GM23338 (cell line): ENCODE results near the gene AGRN. TPM values are rescaled to one million over a fixed set of nuclear protein-coding genes. Genes with fewer than 3 reads are reported as not detected.

ENCODE experiments used
- ATAC-seq: fragments of 200-7000 bp; cut with Tn5 transposase; 3 replicates; pipeline ENCODE4 v1.9.1; 2020
- DNase-seq: peaks from one replicate; pipeline ENCODE4 v3.0.0-alpha.2; 2015; ENCODE audit warnings: low spot score
- H2AFZ ChIP-seq: fragments of 200-600 bp; sonication (generic); 2 replicates; pipeline ENCODE4 v1.8.0; 2016; ENCODE audit warnings: antibody characterized with exemption, mild to moderate bottlenecking, moderate library complexity
- H3F3A ChIP-seq: fragments of 200-600 bp; sonication (generic); replicated peaks from 2 replicates; pipeline ENCODE4 v1.8.0; 2017; ENCODE audit warnings: antibody characterized with exemption, mixed run types, low read depth
- H3K27ac ChIP-seq: fragments of 200-600 bp; sonication (generic); 2 replicates; pipeline ENCODE4 v1.6.1; 2016; ENCODE audit warnings: low read depth
- H3K27me3 ChIP-seq: fragments of 200-600 bp; sonication (generic); 2 replicates; pipeline ENCODE4 v1.8.0; 2016; ENCODE audit warnings: mild to moderate bottlenecking, mixed run types, moderate library complexity; ENCODE audit not compliant: insufficient read depth
- H3K36me3 ChIP-seq: fragments of 200-600 bp; sonication (generic); 2 replicates; pipeline ENCODE4 v1.8.0; 2016; ENCODE audit warnings: mild to moderate bottlenecking; ENCODE audit not compliant: insufficient read depth
- H3K4me1 ChIP-seq: fragments of 200-600 bp; sonication (generic); 2 replicates; pipeline ENCODE4 v1.8.0; 2016; ENCODE audit warnings: mild to moderate bottlenecking, moderate library complexity; ENCODE audit not compliant: insufficient read depth
- H3K4me2 ChIP-seq: fragments of 200-600 bp; sonication (generic); 2 replicates; pipeline ENCODE4 v1.7.1; 2017; ENCODE audit warnings: mixed run types
- H3K4me3 ChIP-seq: fragments of 200-600 bp; sonication (generic); 2 replicates; pipeline ENCODE4 v1.6.1; 2016; ENCODE audit warnings: mixed run types
- H3K79me2 ChIP-seq: fragments of 200-600 bp; sonication (generic); replicated peaks from 2 replicates; pipeline ENCODE4 v1.8.0; 2017; ENCODE audit warnings: mild to moderate bottlenecking; ENCODE audit not compliant: insufficient read depth
- H3K9me2 ChIP-seq: fragments of 200-600 bp; sonication (generic); 2 replicates; pipeline ENCODE4 v1.8.0; 2017; ENCODE audit not compliant: insufficient read depth
- H4K20me1 ChIP-seq: fragments of 200-600 bp; sonication (generic); replicated peaks from 2 replicates; pipeline ENCODE4 v1.8.0; 2017; ENCODE audit warnings: mild to moderate bottlenecking; ENCODE audit not compliant: insufficient read depth
- H3K27ac Mint-ChIP-seq: 2 replicates; pipeline ENCODE4 v1.8.0; 2020; ENCODE audit warnings: inconsistent platforms, mild to moderate bottlenecking, moderate library complexity, mixed read lengths
- H3K27me3 Mint-ChIP-seq: 3 replicates; pipeline ENCODE4 v1.8.0; 2022; ENCODE audit warnings: low read depth, mild to moderate bottlenecking, moderate library complexity, mixed read lengths, inconsistent platforms; ENCODE audit not compliant: insufficient read depth, poor library complexity
- H3K36me3 Mint-ChIP-seq: 3 replicates; pipeline ENCODE4 v1.8.0; 2021; ENCODE audit warnings: low read depth, mild to moderate bottlenecking, inconsistent platforms, moderate library complexity, mixed read lengths
- H3K4me1 Mint-ChIP-seq: 3 replicates; pipeline ENCODE4 v1.8.0; 2020; ENCODE audit warnings: mild to moderate bottlenecking, inconsistent platforms, mixed read lengths
- H3K4me3 Mint-ChIP-seq: 3 replicates; pipeline ENCODE4 v1.8.0; 2021; ENCODE audit warnings: moderate library complexity, mild to moderate bottlenecking, inconsistent platforms, mixed read lengths
- H3K9me3 Mint-ChIP-seq: 3 replicates; pipeline ENCODE4 v1.8.0; 2020; ENCODE audit warnings: moderate library complexity, mild to moderate bottlenecking, inconsistent platforms, mixed read lengths
- CREB1 ChIP-seq: fragments of 250-450 bp; sonication (Bioruptor Pico); IDR thresholded peaks from 2 replicates; pipeline ENCODE4 v1.5.0; 2020; ENCODE audit warnings: low read depth, mild to moderate bottlenecking, moderate library complexity
- EZH2 ChIP-seq: fragments of 200-600 bp; sonication (generic); IDR thresholded peaks from one replicate; pipeline ENCODE4 v1.8.0; 2017; ENCODE audit warnings: antibody characterized with exemption, mild to moderate bottlenecking, low read depth; ENCODE audit not compliant: unreplicated experiment
- EZH2phosphoT487 ChIP-seq: fragments of 200-600 bp; sonication (generic); IDR thresholded peaks from one replicate; pipeline ENCODE4 v1.8.1; 2018; ENCODE audit warnings: antibody characterized with exemption; ENCODE audit not compliant: unreplicated experiment
- JUNB ChIP-seq: IDR thresholded peaks from one replicate; pipeline ENCODE4 v1.6.1; 2016; ENCODE audit warnings: antibody characterized with exemption; ENCODE audit not compliant: unreplicated experiment
- NANOG ChIP-seq: IDR thresholded peaks from 2 replicates; pipeline ENCODE4 v1.6.1; 2016; ENCODE audit warnings: antibody characterized with exemption, borderline replicate concordance
- POLR2AphosphoS5 ChIP-seq: IDR thresholded peaks from 2 replicates; pipeline ENCODE4 v1.6.1; 2016; ENCODE audit warnings: antibody characterized with exemption, low read depth
- STAT1 ChIP-seq: IDR thresholded peaks from one replicate; pipeline ENCODE4 v1.6.1; 2016; ENCODE audit warnings: antibody characterized with exemption; ENCODE audit not compliant: unreplicated experiment
- ZNF114 ChIP-seq: fragments of 250-450 bp; sonication (Bioruptor Pico); IDR thresholded peaks from 2 replicates; pipeline ENCODE4 v1.5.0; 2020; ENCODE audit warnings: mild to moderate bottlenecking, moderate library complexity
- ZNF331 ChIP-seq: fragments of 250-450 bp; sonication (Bioruptor Pico); IDR thresholded peaks from 2 replicates; pipeline ENCODE4 v1.5.0; 2020; ENCODE audit warnings: low read depth, mild to moderate bottlenecking, moderate library complexity
- long read RNA-seq: library from polyadenylated mRNA; unstranded; transcript quantifications from one replicate; pipeline ENCODE4 v2.0.0, GENCODE V29; 2020; ENCODE audit not compliant: unreplicated experiment
- polyA plus RNA-seq: library from polyadenylated mRNA; unstranded; fragments of >200 nt; fragmentation: Nextera tagmentation; extraction: Ambion mirVana; gene quantifications from 2 replicates; pipeline ENCODE4 v1.2.1, GENCODE V29; 2016
- total RNA-seq: library from RNA; depleted of rRNA; stranded (reverse); fragments of >200 nt; shearing (Covaris generic); gene quantifications from 2 replicates; pipeline ENCODE4 v1.2.3, GENCODE V29; 2014; rRNA removed
- TF ChIP-seq, protein P1 (sequence below): IDR thresholded peaks from 2 replicates; pipeline ENCODE4 v1.6.1; 2016; ENCODE audit warnings: antibody characterized with exemption
- TF ChIP-seq, protein P2 (sequence below): fragments of 250-450 bp; sonication (Bioruptor Pico); IDR thresholded peaks from 2 replicates; pipeline ENCODE4 v1.5.0; 2020; ENCODE audit warnings: mild to moderate bottlenecking, moderate library complexity
- TF ChIP-seq, protein P3 (sequence below), 2 experiments: fragments of 200-600 bp in 1 of 2; sonication (generic) in 1 of 2; conservative IDR thresholded peaks; 2 replicates each; pipeline versions ENCODE4 v1.5.1 to v1.6.1; 2016 to 2017; ENCODE audit warnings: antibody characterized with exemption in 2 of 2, low read depth in 2 of 2, mild to moderate bottlenecking in 2 of 2, moderate library complexity in 1 of 2
- TF ChIP-seq, protein P4 (sequence below): IDR thresholded peaks from one replicate; pipeline ENCODE4 v1.6.1; 2018; ENCODE audit warnings: antibody characterized with exemption; ENCODE audit not compliant: unreplicated experiment

AGRN gene
- total RNA-seq (144 and 185 TPM in 2 replicates), polyA plus RNA-seq (12.3 and 13.2 TPM in 2 replicates)
- long read RNA-seq, partial matches to known transcripts: 2 of 3 reads
- long read RNA-seq, other reads (novel, unspliced or antisense): 1 of 3 reads

- Histone ChIP-seq H3K4me2 (peak within 1 kb of the TSS; percentile 94), H2AFZ (no peak within 1 kb of the TSS; the same call in 1 of the 2 replicates), H3K27ac (no peak within 1 kb of the TSS), H3K4me1 (peaks cover 33% of the 10 kb centered on the region), H3K27me3 (peaks cover 2% of the 10 kb centered on the region; the same call in 1 of the 2 replicates), H3K79me2 (0 out of 2 replicates have a peak, but pooled peaks cover 5% of the 10 kb centered on the region), H3K36me3 (no peaks in the 10 kb centered on the region), H3K4me3 (peak within 1 kb of the TSS; percentile 68), H3F3A (no peaks in the 10 kb centered on the region), H4K20me1 (0 out of 2 replicates have a peak, but pooled peaks cover 4% of the 10 kb centered on the region), H3K9me2 (no peaks in the 10 kb centered on the region)
- Mint-ChIP-seq H3K9me3 (no peaks in the 10 kb centered on the region; the same call in 2 of the 3 replicates), H3K4me1 (peaks cover 29% of the 10 kb centered on the region), H3K36me3 (peaks cover 20% of the 10 kb centered on the region), H3K27me3 (peaks cover 27% of the 10 kb centered on the region), H3K27ac (no peak within 1 kb of the TSS), H3K4me3 (peak within 1 kb of the TSS; percentile 67)
- TF ChIP-seq POLR2AphosphoS5 (no peak), ZNF331 (CRISPR knock-in tag) (no peak), NANOG (no peak), ZNF114 (CRISPR knock-in tag) (no peak), CREB1 (CRISPR knock-in tag) (no peak), EZH2 (no peak), STAT1 (no peak), JUNB (no peak), EZH2phosphoT487 (no peak)
- TF ChIP-seq, protein P1, sequence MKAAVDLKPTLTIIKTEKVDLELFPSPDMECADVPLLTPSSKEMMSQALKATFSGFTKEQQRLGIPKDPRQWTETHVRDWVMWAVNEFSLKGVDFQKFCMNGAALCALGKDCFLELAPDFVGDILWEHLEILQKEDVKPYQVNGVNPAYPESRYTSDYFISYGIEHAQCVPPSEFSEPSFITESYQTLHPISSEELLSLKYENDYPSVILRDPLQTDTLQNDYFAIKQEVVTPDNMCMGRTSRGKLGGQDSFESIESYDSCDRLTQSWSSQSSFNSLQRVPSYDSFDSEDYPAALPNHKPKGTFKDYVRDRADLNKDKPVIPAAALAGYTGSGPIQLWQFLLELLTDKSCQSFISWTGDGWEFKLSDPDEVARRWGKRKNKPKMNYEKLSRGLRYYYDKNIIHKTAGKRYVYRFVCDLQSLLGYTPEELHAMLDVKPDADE: no peak
- TF ChIP-seq, protein P2, sequence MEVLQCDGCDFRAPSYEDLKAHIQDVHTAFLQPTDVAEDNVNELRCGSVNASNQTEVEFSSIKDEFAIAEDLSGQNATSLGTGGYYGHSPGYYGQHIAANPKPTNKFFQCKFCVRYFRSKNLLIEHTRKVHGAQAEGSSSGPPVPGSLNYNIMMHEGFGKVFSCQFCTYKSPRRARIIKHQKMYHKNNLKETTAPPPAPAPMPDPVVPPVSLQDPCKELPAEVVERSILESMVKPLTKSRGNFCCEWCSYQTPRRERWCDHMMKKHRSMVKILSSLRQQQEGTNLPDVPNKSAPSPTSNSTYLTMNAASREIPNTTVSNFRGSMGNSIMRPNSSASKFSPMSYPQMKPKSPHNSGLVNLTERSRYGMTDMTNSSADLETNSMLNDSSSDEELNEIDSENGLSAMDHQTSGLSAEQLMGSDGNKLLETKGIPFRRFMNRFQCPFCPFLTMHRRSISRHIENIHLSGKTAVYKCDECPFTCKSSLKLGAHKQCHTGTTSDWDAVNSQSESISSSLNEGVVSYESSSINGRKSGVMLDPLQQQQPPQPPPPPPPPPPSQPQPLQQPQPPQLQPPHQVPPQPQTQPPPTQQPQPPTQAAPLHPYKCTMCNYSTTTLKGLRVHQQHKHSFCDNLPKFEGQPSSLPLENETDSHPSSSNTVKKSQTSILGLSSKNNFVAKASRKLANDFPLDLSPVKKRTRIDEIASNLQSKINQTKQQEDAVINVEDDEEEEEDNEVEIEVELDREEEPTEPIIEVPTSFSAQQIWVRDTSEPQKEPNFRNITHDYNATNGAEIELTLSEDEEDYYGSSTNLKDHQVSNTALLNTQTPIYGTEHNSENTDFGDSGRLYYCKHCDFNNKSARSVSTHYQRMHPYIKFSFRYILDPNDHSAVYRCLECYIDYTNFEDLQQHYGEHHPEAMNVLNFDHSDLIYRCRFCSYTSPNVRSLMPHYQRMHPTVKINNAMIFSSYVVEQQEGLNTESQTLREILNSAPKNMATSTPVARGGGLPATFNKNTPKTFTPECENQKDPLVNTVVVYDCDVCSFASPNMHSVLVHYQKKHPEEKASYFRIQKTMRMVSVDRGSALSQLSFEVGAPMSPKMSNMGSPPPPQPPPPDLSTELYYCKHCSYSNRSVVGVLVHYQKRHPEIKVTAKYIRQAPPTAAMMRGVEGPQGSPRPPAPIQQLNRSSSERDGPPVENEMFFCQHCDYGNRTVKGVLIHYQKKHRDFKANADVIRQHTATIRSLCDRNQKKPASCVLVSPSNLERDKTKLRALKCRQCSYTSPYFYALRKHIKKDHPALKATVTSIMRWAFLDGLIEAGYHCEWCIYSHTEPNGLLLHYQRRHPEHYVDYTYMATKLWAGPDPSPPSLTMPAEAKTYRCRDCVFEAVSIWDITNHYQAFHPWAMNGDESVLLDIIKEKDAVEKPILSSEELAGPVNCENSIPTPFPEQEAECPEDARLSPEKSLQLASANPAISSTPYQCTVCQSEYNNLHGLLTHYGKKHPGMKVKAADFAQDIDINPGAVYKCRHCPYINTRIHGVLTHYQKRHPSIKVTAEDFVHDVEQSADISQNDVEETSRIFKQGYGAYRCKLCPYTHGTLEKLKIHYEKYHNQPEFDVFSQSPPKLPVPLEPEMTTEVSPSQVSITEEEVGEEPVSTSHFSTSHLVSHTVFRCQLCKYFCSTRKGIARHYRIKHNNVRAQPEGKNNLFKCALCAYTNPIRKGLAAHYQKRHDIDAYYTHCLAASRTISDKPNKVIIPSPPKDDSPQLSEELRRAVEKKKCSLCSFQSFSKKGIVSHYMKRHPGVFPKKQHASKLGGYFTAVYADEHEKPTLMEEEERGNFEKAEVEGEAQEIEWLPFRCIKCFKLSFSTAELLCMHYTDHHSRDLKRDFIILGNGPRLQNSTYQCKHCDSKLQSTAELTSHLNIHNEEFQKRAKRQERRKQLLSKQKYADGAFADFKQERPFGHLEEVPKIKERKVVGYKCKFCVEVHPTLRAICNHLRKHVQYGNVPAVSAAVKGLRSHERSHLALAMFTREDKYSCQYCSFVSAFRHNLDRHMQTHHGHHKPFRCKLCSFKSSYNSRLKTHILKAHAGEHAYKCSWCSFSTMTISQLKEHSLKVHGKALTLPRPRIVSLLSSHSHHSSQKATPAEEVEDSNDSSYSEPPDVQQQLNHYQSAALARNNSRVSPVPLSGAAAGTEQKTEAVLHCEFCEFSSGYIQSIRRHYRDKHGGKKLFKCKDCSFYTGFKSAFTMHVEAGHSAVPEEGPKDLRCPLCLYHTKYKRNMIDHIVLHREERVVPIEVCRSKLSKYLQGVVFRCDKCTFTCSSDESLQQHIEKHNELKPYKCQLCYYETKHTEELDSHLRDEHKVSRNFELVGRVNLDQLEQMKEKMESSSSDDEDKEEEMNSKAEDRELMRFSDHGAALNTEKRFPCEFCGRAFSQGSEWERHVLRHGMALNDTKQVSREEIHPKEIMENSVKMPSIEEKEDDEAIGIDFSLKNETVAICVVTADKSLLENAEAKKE: no peak
- TF ChIP-seq, protein P3, sequence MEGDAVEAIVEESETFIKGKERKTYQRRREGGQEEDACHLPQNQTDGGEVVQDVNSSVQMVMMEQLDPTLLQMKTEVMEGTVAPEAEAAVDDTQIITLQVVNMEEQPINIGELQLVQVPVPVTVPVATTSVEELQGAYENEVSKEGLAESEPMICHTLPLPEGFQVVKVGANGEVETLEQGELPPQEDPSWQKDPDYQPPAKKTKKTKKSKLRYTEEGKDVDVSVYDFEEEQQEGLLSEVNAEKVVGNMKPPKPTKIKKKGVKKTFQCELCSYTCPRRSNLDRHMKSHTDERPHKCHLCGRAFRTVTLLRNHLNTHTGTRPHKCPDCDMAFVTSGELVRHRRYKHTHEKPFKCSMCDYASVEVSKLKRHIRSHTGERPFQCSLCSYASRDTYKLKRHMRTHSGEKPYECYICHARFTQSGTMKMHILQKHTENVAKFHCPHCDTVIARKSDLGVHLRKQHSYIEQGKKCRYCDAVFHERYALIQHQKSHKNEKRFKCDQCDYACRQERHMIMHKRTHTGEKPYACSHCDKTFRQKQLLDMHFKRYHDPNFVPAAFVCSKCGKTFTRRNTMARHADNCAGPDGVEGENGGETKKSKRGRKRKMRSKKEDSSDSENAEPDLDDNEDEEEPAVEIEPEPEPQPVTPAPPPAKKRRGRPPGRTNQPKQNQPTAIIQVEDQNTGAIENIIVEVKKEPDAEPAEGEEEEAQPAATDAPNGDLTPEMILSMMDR (conservative IDR thresholded peaks at IDR 0.05; ENCODE audit: low read depth in 2 of 2): no peak
- TF ChIP-seq, protein P4, sequence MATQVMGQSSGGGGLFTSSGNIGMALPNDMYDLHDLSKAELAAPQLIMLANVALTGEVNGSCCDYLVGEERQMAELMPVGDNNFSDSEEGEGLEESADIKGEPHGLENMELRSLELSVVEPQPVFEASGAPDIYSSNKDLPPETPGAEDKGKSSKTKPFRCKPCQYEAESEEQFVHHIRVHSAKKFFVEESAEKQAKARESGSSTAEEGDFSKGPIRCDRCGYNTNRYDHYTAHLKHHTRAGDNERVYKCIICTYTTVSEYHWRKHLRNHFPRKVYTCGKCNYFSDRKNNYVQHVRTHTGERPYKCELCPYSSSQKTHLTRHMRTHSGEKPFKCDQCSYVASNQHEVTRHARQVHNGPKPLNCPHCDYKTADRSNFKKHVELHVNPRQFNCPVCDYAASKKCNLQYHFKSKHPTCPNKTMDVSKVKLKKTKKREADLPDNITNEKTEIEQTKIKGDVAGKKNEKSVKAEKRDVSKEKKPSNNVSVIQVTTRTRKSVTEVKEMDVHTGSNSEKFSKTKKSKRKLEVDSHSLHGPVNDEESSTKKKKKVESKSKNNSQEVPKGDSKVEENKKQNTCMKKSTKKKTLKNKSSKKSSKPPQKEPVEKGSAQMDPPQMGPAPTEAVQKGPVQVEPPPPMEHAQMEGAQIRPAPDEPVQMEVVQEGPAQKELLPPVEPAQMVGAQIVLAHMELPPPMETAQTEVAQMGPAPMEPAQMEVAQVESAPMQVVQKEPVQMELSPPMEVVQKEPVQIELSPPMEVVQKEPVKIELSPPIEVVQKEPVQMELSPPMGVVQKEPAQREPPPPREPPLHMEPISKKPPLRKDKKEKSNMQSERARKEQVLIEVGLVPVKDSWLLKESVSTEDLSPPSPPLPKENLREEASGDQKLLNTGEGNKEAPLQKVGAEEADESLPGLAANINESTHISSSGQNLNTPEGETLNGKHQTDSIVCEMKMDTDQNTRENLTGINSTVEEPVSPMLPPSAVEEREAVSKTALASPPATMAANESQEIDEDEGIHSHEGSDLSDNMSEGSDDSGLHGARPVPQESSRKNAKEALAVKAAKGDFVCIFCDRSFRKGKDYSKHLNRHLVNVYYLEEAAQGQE: no peak
- DNase-seq (peak; percentile 45), ATAC-seq (peak; percentile 7; the same call in 2 of the 3 replicates)
Observed at GRCh38 chr1:1020000-1020404, at the start of gene AGRN. AGRN (plus strand) TSS chr1:1020120; CDS start chr1:1020173, 53 bp downstream.
